GM13976 (cell line): ENCODE data around the gene SMYD3.

Source experiments
- DNase-seq: peaks from one replicate; pipeline ENCODE4 v3.0.0; 2012; ENCODE audit warnings: low spot score
- in situ Hi-C: fragments of 300-500 bp; cut with MboI; formaldehyde crosslinking; loops from one replicate; pipeline ENCODE4 v1.12.0; 2022; ENCODE audit warnings: low sequenced_read_pairs, mixed read lengths, inconsistent platforms; ENCODE audit not compliant: unreplicated experiment
- TF ChIP-seq, protein P1 (sequence below): IDR thresholded peaks from 2 replicates; pipeline ENCODE4 v1.5.1; 2012; ENCODE audit warnings: borderline replicate concordance, mild to moderate bottlenecking; ENCODE audit not compliant: insufficient read depth; ENCODE audit errors: extremely low read depth, missing control alignments, control extremely low read depth

Gene SMYD3

GRCh38 chr1:245812278-245812677, 694.8 kb downstream of the SMYD3 start:
- TF ChIP-seq, protein P1, sequence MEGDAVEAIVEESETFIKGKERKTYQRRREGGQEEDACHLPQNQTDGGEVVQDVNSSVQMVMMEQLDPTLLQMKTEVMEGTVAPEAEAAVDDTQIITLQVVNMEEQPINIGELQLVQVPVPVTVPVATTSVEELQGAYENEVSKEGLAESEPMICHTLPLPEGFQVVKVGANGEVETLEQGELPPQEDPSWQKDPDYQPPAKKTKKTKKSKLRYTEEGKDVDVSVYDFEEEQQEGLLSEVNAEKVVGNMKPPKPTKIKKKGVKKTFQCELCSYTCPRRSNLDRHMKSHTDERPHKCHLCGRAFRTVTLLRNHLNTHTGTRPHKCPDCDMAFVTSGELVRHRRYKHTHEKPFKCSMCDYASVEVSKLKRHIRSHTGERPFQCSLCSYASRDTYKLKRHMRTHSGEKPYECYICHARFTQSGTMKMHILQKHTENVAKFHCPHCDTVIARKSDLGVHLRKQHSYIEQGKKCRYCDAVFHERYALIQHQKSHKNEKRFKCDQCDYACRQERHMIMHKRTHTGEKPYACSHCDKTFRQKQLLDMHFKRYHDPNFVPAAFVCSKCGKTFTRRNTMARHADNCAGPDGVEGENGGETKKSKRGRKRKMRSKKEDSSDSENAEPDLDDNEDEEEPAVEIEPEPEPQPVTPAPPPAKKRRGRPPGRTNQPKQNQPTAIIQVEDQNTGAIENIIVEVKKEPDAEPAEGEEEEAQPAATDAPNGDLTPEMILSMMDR: no peak
- no peak for DNase-seq
- in situ Hi-C loops: no loop called here

- TF ChIP-seq, protein P1: no peak
- DNase-seq: no peak
- in situ Hi-C loops: no loop called here
These were observed 696.2 kb downstream of the SMYD3 start for GRCh38 chr1:245810789-245811337.

DNA sequence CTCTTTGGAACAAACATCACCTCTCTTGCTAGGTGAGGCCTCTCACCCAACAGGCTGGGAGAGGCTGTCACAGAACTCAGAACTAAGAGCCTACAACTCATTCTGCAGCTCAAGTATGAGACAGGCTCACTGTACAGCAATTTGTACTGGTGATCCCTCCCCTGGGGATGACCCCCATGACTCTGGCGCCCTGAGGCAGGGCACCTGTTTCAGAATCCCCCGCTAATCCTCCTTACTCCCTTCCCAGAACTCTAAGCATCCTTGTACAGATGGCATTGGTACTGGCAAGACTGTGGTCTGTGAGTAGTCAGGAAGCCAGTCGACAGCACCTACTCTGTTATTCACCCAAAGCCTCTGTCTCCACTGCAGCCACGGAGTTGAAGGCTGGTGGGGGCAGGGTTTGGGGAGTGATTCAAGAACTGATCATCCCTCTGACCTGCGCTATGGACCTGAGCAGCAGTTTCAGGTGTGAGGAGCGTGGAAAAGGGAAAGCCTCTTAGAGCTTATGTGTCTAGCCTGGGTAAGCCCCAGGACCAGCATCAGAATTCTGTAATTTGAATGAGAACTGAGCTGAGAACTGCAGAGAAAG, 696.8 kb downstream of the SMYD3 start:
- TF ChIP-seq, protein P1: no peak
- in situ Hi-C loops: no loop called here

GRCh38 chr1:245809361-245809760, 697.7 kb downstream of the SMYD3 start:
- TF ChIP-seq, protein P1: no peak
- no peak for DNase-seq
- in situ Hi-C loops: no loop called here

More for the DNA sequence above, 696.8 kb downstream of the SMYD3 start:
- no peak for DNase-seq

DNA sequence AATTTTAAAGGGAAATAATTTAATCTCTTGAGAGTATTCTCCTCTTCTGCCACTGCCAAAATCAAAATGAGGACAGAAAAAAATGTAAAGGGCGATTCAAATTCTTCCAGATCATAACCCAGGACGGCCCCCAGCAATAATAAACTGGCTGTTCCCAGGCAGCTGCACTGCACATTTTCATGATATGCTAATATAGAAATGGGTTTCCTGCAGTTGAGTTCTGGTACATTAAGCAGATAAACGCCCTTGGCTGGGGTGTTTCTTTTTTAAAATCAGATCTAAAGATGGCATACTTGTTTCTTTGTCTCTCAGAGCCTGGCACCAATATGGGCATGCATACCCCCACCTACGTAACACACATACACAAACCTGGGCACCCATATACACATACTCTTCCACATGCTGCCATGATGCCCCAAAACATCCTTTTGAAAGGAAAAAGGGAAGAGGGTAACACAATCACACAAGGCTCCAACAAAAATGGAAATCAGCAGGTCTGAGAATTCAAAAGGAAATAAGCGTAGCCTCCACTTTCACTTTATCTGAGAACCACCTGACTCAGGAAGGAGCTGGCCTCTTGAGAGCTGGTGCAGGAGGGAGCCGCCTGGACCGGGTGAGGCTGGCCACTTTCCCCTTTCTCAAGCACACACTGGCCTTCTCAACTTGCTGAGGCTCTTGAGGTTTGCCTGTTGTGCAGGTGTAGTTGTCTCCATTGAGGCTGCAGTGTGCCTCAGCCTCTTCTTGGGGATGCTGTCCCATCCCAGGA, 698.9 kb downstream of the SMYD3 start:
- no peak for DNase-seq
- TF ChIP-seq, protein P1: no peak
- in situ Hi-C loops: no loop called here

DNA sequence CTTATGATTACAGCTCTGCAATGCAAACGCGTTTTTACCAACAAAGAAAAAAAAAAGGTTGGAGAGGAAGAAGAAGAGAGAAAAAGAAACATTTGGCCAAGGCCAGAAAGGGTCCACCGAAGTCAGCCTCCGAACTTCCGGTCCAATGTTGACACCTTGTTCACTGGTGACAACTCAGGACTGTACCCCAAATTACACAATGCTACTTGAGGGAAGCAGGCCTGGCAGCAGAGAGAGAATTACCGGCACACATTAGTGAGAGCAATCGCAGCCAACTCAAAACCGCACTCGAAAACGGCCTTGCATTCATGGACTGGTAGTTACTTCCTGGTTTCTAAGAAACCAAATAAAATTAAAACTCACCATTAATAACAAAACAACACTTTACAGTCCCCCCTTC, 699.8 kb downstream of the SMYD3 start:
- in situ Hi-C loops: no loop called here
- TF ChIP-seq, protein P1: no peak
- peak; percentile 78 for DNase-seq
